Activated CD8-positive, alpha-beta memory T cell treated with anti-CD3 and anti-CD28 coated beads for 36 hours (primary cell): ENCODE results near the gene CDKN1A. TPM values are rescaled to one million over a fixed set of nuclear protein-coding genes. Genes with fewer than 3 reads are reported as not detected.

Source experiments
- CTCF ChIA-PET: fragments of 350-600 bp; sonication (Branson Sonifier 250); formaldehyde crosslinking; loops from one replicate; lab custom pipeline; 2021; ENCODE audit warnings: antibody characterized with exemption; lab: Charles Lee
- POLR2A ChIA-PET: fragments of 350-600 bp; sonication (Branson Sonifier 250); formaldehyde crosslinking; loops from one replicate; lab custom pipeline; 2021; ENCODE audit warnings: antibody characterized with exemption; lab: Charles Lee
- total RNA-seq, 2 experiments: library from RNA; stranded (reverse); gene quantifications; one replicate each; pipeline ENCODE4 v1.2.3, GENCODE V29; 2021

Gene CDKN1A
- total RNA-seq, 2 experiments from 2014 or later = 39.6 to 43.8 TPM

DNA sequence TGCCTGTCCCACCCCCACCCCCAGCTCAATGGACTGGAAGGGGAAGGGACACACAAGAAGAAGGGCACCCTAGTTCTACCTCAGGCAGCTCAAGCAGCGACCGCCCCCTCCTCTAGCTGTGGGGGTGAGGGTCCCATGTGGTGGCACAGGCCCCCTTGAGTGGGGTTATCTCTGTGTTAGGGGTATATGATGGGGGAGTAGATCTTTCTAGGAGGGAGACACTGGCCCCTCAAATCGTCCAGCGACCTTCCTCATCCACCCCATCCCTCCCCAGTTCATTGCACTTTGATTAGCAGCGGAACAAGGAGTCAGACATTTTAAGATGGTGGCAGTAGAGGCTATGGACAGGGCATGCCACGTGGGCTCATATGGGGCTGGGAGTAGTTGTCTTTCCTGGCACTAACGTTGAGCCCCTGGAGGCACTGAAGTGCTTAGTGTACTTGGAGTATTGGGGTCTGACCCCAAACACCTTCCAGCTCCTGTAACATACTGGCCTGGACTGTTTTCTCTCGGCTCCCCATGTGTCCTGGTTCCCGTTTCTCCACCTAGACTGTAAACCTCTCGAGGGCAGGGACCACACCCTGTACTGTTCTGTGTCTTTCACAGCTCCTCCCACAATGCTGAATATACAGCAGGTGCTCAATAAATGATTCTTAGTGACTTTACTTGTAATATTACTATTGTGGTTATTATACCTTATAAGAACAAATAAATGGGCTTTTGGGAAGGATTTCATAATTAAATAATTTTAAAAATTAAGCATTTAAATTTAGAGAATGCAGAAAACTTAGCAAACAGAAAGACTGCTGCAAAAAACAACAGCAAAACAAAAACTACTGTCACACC, 8.4 kb downstream of the CDKN1A start:
- ChIA-PET POLR2A (no interaction called here), CTCF (interaction anchor here (0.6 kb wide), 2 partner anchors 27 to 58 kb away, joined by 3 to 5 read pairs; no protein-coding TSS in a partner anchor)

DNA sequence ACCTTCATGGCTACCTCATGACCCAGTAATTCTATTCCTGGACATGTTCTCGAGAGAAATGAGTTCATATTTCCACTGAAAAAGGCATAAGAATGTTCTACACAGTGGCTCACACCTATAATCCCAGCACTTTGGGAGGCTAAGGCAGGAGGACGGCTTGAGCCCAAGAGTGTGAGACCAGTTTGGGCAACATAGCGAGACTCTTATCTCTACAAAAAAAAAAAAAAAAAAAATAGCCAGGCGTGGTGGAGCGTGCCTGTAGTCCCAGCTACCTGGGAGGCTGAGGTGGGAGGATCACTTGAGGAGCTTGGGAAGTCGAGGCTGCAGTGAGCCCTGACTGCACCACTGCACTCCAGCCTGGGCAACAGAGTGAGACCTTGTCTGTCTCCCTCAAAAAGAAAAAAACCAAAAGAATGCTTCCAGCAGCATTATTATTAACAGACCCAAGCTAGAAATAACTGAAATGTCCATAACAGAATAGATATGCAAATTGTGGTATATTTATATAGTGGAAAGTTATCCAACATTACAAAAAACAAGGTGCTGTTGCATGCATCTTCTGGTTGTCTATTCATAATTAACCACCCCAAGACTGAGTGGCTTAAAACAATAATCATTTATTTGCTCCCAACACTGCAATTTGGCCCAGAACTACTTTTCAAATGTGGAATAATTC, 9.7 kb downstream of the CDKN1A start:
- ChIA-PET CTCF (no interaction called here), POLR2A (interaction anchor here (0.6 kb wide), 1 partner anchor 196 kb away, joined by 3 read pairs; no protein-coding TSS in a partner anchor)

DNA sequence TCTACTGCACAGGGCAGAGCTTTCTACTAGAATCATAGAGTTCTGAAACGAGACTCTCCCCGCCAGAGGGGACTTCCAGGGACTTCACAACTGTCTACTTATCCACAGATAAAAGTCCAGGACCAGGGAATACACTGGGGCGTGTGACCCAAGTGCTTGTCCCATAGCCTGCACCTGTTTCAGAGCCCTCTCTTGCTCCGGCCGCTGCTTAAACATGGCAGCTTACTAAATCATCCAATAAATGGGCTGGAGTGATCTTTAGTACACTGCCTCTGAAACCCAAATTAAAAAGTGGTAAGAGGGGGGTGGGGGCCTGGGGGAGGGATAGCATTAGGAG, 10.2 kb downstream of the CDKN1A start:
- ChIA-PET POLR2A (interaction anchor here (0.6 kb wide), 1 partner anchor 196 kb away, joined by 3 read pairs; no protein-coding TSS in a partner anchor), CTCF (no interaction called here)

DNA sequence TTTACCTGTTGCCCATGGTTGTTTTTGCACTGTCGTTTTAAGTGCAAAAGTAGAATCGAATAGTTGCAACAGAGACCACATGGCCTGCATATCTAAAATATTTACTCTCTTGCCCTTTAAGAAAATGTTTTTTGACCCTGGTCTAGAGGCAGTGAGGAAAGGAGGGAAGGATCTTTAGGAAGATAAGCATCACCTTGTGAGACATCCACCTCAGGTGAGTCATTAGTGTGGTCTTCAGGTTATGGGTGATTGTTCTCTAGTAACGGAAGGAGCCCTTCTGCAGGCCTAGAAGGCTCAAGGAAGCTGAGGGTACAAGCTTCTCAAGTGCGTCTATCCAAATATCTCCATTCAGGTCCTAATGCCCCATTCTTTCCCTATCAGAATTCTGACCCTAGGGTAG, 12.5 kb downstream of the CDKN1A start:
- ChIA-PET POLR2A (no interaction called here), CTCF (interaction anchor here (1.3 kb wide), 2 partner anchors 76 to 91 kb away, joined by 3 to 5 read pairs; no protein-coding TSS in a partner anchor)

DNA sequence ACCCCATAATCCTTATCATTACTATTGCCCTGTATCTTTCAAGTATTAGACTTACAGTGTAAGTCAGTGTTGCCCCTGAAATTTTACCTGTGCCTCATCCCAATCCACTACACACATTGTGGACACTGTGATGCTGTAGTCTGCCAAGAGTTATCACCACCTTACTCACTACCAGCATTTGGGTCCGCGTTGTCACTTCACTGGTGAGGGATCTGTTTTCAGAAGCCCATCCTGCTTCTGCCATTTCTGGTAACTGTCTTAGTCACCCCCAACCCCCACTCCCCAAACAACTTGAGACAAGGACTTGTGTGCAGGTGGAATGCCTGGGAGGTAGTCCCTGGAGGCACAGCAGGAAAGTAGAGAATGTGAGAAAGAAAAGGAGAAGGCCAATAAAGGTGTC, 13.1 kb downstream of the CDKN1A start:
- POLR2A ChIA-PET = no interaction called here
- CTCF ChIA-PET = no interaction called here

DNA sequence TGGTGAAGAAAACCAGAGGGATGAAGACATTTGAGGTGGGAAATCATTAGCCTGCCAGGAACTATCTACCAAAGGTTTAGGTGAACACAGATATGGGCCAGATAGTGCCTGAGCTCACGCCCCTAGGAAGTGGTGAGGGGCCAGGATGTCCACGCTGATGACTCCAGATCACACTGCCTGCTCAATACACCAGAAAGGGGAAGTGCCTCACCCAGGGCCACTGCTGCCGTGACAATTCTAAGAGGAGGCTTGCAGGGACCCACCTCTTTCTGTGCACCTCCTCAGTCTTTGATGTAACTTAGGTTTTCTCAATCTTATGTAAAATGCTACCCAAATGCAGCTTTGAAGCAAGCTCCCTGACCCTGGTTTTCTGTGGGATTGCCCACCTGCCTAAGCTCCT, 13.7 kb downstream of the CDKN1A start:
- ChIA-PET POLR2A (no interaction called here), CTCF (interaction anchor here (0.6 to 1.3 kb wide), 4 partner anchors 13 to 312 kb away, joined by 3 to 4 read pairs (median 3); partner anchors contain the start of gene CDKN1A)

DNA sequence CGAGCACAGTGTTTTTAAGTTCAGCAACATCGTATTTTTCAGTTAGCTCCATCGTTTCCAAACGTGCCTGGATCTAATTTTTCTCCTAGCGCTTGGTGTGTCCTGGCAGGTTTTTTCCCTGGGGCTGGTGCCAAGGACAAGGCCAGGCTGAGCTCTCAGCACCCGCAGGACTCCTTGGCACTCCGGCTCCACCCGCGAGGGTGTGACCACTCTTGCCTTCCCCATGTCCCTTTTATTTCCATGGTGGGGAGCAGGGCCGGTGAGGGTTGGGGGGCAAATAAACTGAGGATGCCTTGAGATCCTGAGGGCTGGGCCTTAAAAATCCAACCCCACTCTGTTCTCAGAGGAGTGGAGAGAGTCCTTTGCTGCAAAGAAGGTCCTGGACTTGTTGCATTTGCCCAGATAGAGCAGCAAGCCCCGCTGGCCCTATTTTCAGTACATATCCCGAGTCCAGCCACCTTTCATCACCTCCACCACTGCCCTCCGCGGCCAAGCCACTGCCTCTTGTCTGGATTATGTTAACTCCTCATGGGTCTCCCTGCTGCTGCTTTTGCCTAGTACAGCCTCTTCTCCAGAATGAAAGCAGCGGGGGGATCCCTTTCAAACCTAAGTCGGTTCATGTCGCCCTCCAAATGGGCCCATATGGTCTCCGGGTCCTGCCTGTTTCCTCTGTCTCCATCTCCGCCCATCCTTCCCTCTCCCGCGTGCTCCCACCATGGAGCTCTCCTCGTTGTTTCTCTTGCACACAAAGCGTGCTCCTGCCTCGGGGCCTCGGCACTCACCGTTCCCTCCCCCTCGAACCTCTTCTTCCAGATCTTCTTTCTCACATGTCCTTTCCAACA, 14.6 kb downstream of the CDKN1A start:
- POLR2A ChIA-PET = no interaction called here
- CTCF ChIA-PET = interaction anchor here (0.6 to 1.3 kb wide), 4 partner anchors 14 to 313 kb away, joined by 3 to 4 read pairs (median 3); partner anchors contain the start of gene CDKN1A

DNA sequence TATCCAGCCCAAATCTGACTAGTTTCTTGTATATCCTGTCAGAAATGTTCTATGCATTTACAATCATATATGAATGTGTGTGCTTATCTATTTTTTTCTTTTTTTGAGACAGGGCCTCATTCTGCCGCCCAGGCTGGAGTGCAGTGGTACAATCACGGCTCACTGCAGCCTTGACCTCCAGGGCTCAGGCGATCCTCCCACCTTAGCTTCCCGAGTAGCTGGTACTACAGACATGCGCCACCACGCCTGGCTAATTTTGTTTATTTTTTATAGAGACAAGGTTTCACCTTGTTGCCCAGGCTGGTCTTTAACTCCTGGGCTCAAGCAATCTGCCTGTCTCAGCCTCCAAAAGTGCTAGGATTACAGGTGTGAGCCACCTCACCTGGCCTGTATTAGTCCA, 16.1 kb downstream of the CDKN1A start:
- CTCF ChIA-PET = interaction anchor here (1.2 kb wide), 1 partner anchor 61 kb away, joined by 3 read pairs; no protein-coding TSS in a partner anchor
- POLR2A ChIA-PET = interaction anchor here (0.5 to 1.3 kb wide), 3 partner anchors 17 to 96 kb away, joined by 3 read pairs; partner anchors contain the start of gene CDKN1A

DNA sequence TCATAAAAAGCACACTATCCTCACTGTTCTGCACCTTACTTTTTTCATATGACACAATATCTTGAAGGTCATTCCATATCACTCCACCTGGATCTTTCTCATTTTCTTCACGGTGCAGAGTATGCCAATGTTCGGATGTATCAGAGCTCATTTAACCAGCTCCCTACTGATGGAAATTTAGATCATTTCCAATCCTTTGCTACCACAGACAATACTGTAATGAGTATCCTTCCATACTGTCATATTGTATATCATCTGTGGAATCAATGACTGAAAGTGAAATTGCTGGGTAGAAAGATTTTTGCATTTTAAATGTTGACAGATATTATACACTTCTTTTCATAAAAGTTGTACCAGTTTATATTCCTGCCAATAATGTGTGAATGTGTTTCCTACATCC, 16.9 kb downstream of the CDKN1A start:
- ChIA-PET POLR2A (interaction anchor here (0.6 to 1.3 kb wide), 4 partner anchors 15 to 116 kb away, joined by 3 to 4 read pairs (median 3); partner anchors contain the start of gene CDKN1A), CTCF (interaction anchor here (0.6 to 1.3 kb wide), 3 partner anchors 12 to 60 kb away, joined by 3 read pairs; partner anchors contain the start of gene CDKN1A)

DNA sequence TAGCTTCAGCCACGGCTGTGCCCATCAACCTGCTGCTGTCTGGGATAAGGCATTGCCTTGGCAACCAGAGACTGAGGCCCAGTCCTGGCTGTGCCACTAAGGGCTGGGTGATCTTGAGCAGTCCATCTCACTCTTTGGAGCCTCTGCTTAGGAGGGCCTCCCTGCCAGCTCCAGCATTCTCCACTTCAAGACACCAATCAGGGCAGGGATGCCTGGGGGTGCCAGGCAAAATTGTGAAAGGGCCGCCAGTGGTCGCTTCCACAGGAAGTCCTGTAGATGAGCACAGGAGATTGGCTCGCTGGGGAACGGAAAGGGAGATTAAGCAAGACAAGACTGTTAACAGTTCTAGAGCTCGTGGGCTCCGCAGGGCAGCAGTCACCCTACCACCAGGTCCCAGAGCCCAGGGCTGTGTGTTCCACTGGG, 19.0 kb downstream of the CDKN1A start, which contains the start of gene RAB44:
Gene RAB44 (plus strand): TSS at position 346 of the 423 bp plus-strand sequence. CDS start 6,410 bp downstream, outside the sequence.
- ChIA-PET CTCF (interaction anchor here (0.7 to 1.9 kb wide), 3 partner anchors 17 to 63 kb away, joined by 3 to 8 read pairs (median 3); no protein-coding TSS in a partner anchor), POLR2A (interaction anchor here (0.6 kb wide), 1 partner anchor 1459 kb away, joined by 6 read pairs; no protein-coding TSS in a partner anchor)

DNA sequence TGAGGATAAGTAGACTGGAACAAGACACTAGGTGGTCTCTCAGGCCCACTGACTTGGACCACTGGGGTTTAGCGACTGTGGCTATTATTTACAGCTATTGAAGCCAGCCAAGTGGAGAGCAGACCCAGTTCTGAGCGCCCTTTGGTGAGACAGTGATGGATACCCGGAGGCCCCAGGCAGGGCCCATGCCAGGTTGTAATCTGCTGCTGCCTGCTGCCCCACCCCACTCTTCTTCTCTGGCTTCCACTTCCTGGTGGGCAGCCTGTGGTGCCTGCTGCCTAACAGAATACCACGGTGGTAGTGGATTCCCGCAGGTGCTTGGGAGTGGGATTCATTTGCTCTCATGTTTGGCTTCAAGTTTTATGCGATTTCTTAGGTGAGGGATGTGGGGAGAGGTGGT, 19.7 kb downstream of the CDKN1A start:
- POLR2A ChIA-PET = no interaction called here
- CTCF ChIA-PET = interaction anchor here (1.9 kb wide), 1 partner anchor 61 kb away, joined by 8 read pairs; no protein-coding TSS in a partner anchor

DNA sequence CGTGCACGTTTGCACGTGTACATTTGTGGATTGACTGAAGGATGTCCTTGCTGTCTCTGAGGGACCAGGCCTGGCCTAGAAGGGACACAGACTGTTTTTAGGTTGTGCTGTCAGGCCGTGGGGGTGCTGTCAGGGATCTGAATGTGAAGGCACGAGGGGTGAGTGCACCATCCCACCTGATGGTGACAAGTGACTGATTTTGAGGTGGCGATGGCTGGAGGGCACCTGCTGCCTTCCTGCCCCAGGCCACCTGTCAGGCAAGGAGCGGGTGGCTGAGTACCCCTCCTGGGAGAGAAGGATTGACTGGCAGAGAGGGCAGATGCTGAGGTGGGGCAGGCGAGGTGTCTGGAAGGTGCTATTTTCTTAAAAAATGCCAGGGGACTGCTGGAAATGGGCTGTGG, 20.4 kb downstream of the CDKN1A start:
- CTCF ChIA-PET = no interaction called here
- POLR2A ChIA-PET = no interaction called here

DNA sequence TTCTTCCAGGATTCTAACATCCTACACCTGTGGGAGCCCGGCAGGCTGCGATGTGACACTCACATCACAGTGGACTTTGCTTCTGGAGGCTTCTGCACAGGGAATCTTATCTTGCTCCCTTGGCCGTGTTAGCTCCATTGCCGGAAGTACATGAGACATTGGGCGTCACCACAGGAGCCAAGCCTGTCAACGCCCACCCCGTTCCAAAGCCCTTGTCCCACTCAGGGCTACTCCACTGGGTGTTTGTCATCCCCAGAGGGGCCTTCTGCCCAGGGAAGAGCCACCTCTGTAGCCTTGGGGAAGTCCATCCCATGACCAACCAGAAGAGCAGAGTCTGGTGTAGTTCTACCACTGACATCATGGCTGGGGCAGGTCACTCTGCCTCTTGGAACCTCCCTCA, 20.8 kb downstream of the CDKN1A start:
- ChIA-PET POLR2A (no interaction called here), CTCF (no interaction called here)

DNA sequence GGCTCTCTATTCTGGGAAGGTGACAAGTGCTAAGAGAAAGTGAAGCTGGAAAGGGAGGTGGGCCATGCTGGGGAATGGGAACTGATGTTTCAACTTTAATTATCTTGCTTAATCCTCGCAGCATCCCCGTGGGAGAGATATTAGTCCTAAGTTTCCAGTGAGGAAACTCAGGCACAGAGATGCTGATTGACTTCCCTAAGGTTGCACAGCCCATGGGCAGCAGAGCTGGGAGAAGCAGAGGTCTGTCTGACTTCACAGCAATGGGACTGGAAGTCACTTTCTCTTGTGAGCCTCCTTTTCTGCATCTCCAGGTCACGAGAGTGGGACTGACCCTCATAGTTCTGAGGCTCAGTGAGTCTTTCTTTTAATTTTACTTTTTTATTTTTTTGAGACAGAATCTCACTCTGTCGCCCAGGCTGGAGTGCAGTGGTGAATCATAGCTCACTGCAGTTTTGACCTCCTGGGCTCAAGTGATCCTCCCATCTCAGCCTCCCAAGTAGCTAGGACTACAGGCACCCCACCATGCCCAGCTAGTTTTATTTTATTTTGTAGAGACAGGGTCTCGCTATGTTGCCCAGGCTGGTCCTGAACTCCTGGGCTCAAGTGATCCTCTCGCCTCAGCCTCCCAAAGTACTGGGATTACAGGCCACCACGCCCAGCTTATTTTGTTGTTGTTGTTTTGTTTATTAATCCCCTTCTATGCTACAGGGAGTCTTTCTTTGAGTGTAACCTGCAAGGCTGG, 21.7 kb downstream of the CDKN1A start:
- POLR2A ChIA-PET = interaction anchor here (0.6 kb wide), 1 partner anchor 60 kb away, joined by 4 read pairs; no protein-coding TSS in a partner anchor
- CTCF ChIA-PET = interaction anchor here (0.7 kb wide), 1 partner anchor 55 kb away, joined by 3 read pairs; no protein-coding TSS in a partner anchor

DNA sequence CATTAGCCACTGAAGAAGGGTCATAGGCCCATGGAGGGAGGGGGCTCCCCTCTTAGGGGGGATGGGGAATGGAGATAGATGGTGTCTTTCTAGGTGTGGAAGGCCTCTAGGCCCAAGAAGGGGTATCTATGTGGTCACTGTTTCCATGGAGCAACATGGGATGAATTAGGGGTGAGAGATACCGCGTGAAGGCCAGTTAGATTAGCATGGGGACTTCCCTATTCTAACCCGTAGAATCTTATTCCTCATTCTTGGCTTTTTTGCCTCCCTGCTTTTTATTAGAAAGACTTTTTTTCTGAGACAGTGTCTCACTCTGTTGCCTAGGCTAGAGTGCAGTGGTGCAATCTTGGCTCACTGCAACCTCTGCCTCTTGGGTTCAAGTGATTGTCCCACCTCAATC, 22.3 kb downstream of the CDKN1A start:
- POLR2A ChIA-PET = no interaction called here
- CTCF ChIA-PET = no interaction called here

DNA sequence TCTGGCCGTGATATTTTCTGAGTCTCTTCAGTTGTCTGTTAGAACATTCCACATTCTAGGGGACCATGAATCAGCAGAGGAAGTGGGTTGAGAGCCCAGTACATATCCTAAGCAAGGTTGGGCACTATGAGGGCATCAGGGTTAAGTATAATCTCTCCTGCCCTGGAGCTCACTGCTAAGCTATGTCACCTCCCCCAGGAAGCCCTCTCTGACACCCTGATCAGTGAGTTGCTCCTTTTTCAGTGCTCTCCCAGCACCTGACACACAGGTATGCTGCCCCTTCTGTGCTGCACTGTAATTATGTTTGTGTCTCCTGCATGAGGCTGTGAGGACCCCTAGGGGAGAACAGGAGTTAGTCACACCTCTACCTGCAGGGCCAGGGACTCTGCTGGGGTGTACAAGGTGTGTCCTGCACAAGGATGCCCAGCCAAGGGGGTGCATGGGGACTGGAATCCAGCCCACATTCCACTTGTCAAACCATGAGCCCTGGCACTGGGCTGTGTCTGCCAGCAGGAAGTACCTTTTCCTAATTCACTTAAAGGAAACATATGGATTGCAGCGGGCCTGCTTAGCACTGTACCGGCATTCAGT, 23.0 kb downstream of the CDKN1A start:
- ChIA-PET POLR2A (no interaction called here), CTCF (interaction anchor here (0.7 kb wide), 1 partner anchor 48 kb away, joined by 4 read pairs; no protein-coding TSS in a partner anchor)

DNA sequence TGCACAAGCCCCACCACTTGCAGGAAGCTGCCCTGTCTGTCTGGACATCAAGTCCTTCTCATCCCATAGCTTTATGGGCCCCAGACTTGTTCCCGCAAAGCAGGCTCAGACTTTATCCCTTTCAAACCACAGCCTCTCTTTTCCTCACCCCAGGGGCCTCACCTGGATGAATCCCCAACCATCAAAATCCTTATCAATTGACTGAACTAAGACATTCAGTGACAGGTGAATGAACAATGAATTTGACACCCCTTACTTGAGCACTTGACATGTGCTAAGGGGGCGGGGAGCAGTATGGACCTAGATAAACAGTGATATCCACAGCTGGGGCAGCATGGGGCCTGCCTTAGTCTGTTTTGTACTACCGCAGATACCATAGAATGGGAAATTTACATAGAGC, 24.1 kb downstream of the CDKN1A start:
- POLR2A ChIA-PET = no interaction called here
- CTCF ChIA-PET = interaction anchor here (0.6 kb wide), 2 partner anchors 66 to 234 kb away, joined by 3 read pairs; no protein-coding TSS in a partner anchor
